ENCODE measurements around the gene RASAL1. TPM values are rescaled to one million over a fixed set of nuclear protein-coding genes. Genes with fewer than 3 reads are reported as not detected.

Gene RASAL1
- total RNA-seq, 1 experiment from 2014 or later = 8.1 TPM

DNA sequence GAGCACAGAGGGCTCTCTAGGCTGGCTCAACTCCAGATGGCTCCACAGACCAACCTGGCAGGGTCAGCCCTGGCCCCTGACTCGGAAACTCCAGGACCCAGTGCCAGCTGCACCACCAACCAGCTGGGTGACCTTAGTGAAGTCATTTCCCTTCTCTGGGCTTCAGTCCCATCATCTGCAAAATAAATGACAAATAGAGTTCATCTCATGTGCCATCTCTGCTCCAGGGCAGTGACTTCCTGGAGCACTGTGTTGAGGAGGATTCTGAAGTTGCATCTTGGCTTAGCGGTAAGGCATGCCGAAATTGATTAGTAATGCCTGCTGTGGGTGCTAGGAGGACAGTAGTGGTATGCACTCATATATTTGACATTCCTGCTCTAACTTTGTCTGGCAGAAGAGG, 47.5 kb downstream of the RASAL1 start (continued):
- TF ChIP-seq, protein P1, sequence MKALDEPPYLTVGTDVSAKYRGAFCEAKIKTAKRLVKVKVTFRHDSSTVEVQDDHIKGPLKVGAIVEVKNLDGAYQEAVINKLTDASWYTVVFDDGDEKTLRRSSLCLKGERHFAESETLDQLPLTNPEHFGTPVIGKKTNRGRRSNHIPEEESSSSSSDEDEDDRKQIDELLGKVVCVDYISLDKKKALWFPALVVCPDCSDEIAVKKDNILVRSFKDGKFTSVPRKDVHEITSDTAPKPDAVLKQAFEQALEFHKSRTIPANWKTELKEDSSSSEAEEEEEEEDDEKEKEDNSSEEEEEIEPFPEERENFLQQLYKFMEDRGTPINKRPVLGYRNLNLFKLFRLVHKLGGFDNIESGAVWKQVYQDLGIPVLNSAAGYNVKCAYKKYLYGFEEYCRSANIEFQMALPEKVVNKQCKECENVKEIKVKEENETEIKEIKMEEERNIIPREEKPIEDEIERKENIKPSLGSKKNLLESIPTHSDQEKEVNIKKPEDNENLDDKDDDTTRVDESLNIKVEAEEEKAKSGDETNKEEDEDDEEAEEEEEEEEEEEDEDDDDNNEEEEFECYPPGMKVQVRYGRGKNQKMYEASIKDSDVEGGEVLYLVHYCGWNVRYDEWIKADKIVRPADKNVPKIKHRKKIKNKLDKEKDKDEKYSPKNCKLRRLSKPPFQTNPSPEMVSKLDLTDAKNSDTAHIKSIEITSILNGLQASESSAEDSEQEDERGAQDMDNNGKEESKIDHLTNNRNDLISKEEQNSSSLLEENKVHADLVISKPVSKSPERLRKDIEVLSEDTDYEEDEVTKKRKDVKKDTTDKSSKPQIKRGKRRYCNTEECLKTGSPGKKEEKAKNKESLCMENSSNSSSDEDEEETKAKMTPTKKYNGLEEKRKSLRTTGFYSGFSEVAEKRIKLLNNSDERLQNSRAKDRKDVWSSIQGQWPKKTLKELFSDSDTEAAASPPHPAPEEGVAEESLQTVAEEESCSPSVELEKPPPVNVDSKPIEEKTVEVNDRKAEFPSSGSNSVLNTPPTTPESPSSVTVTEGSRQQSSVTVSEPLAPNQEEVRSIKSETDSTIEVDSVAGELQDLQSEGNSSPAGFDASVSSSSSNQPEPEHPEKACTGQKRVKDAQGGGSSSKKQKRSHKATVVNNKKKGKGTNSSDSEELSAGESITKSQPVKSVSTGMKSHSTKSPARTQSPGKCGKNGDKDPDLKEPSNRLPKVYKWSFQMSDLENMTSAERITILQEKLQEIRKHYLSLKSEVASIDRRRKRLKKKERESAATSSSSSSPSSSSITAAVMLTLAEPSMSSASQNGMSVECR (CRISPR knock-in tag; IDR thresholded peaks at IDR 0.05; ENCODE audit: borderline replicate concordance) = no peak
- TF ChIP-seq, protein P2, sequence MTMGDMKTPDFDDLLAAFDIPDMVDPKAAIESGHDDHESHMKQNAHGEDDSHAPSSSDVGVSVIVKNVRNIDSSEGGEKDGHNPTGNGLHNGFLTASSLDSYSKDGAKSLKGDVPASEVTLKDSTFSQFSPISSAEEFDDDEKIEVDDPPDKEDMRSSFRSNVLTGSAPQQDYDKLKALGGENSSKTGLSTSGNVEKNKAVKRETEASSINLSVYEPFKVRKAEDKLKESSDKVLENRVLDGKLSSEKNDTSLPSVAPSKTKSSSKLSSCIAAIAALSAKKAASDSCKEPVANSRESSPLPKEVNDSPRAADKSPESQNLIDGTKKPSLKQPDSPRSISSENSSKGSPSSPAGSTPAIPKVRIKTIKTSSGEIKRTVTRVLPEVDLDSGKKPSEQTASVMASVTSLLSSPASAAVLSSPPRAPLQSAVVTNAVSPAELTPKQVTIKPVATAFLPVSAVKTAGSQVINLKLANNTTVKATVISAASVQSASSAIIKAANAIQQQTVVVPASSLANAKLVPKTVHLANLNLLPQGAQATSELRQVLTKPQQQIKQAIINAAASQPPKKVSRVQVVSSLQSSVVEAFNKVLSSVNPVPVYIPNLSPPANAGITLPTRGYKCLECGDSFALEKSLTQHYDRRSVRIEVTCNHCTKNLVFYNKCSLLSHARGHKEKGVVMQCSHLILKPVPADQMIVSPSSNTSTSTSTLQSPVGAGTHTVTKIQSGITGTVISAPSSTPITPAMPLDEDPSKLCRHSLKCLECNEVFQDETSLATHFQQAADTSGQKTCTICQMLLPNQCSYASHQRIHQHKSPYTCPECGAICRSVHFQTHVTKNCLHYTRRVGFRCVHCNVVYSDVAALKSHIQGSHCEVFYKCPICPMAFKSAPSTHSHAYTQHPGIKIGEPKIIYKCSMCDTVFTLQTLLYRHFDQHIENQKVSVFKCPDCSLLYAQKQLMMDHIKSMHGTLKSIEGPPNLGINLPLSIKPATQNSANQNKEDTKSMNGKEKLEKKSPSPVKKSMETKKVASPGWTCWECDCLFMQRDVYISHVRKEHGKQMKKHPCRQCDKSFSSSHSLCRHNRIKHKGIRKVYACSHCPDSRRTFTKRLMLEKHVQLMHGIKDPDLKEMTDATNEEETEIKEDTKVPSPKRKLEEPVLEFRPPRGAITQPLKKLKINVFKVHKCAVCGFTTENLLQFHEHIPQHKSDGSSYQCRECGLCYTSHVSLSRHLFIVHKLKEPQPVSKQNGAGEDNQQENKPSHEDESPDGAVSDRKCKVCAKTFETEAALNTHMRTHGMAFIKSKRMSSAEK (CRISPR knock-in tag; IDR thresholded peaks at IDR 0.05; ENCODE audit: borderline replicate concordance) = no peak
- TF ChIP-seq SOX15 (CRISPR knock-in tag; IDR thresholded peaks at IDR 0.05) = no peak
- TF ChIP-seq, protein P3, sequence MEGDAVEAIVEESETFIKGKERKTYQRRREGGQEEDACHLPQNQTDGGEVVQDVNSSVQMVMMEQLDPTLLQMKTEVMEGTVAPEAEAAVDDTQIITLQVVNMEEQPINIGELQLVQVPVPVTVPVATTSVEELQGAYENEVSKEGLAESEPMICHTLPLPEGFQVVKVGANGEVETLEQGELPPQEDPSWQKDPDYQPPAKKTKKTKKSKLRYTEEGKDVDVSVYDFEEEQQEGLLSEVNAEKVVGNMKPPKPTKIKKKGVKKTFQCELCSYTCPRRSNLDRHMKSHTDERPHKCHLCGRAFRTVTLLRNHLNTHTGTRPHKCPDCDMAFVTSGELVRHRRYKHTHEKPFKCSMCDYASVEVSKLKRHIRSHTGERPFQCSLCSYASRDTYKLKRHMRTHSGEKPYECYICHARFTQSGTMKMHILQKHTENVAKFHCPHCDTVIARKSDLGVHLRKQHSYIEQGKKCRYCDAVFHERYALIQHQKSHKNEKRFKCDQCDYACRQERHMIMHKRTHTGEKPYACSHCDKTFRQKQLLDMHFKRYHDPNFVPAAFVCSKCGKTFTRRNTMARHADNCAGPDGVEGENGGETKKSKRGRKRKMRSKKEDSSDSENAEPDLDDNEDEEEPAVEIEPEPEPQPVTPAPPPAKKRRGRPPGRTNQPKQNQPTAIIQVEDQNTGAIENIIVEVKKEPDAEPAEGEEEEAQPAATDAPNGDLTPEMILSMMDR (IDR thresholded peaks at IDR 0.05) = no peak
- TF ChIP-seq, protein P4, sequence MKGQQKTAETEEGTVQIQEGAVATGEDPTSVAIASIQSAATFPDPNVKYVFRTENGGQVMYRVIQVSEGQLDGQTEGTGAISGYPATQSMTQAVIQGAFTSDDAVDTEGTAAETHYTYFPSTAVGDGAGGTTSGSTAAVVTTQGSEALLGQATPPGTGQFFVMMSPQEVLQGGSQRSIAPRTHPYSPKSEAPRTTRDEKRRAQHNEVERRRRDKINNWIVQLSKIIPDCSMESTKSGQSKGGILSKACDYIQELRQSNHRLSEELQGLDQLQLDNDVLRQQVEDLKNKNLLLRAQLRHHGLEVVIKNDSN (CRISPR knock-in tag; IDR thresholded peaks at IDR 0.05) = no peak
- TF ChIP-seq GRHL2 (CRISPR knock-in tag; IDR thresholded peaks at IDR 0.05; ENCODE audit: insufficient replicate concordance, severe bottlenecking) = no peak

DNA sequence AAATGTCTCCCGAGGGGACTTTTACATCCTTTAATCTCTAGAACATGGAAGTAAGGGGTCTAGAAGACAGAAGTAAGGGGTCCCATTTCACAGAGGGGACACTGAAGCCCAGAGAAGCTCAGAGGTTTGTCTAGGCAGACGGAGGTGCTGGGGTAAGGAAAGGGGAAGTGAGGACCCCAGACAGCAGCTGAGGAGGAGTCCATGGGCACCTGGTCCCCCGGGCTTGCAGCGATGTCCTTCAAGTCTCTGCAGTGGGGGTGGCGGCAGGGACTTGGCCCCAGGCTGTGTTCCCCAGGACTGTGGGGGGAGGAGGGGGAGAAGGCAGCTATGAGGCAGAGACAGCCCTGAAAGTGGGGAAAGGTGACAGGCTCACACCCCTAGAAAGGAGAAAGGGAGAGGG, 48.4 kb downstream of the RASAL1 start:
- H3K4me3 Mint-ChIP-seq = peak overlapping the region; percentile 42; the same call in 1 of the 2 replicates
- no peak overlapping the region for H3K27ac Mint-ChIP-seq
- H3K4me1 Mint-ChIP-seq = peaks cover 21% of the 10 kb centered on the region
- TF ChIP-seq, protein P4 (CRISPR knock-in tag; IDR thresholded peaks at IDR 0.05) = no peak
- TF ChIP-seq, protein P5, sequence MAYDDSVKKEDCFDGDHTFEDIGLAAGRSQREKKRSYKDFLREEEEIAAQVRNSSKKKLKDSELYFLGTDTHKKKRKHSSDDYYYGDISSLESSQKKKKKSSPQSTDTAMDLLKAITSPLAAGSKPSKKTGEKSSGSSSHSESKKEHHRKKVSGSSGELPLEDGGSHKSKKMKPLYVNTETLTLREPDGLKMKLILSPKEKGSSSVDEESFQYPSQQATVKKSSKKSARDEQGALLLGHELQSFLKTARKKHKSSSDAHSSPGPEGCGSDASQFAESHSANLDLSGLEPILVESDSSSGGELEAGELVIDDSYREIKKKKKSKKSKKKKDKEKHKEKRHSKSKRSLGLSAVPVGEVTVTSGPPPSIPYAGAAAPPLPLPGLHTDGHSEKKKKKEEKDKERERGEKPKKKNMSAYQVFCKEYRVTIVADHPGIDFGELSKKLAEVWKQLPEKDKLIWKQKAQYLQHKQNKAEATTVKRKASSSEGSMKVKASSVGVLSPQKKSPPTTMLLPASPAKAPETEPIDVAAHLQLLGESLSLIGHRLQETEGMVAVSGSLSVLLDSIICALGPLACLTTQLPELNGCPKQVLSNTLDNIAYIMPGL (CRISPR knock-in tag; IDR thresholded peaks at IDR 0.05) = no peak
- TF ChIP-seq TEAD4 (CRISPR knock-in tag; IDR thresholded peaks at IDR 0.05) = no peak
- TF ChIP-seq, protein P6, sequence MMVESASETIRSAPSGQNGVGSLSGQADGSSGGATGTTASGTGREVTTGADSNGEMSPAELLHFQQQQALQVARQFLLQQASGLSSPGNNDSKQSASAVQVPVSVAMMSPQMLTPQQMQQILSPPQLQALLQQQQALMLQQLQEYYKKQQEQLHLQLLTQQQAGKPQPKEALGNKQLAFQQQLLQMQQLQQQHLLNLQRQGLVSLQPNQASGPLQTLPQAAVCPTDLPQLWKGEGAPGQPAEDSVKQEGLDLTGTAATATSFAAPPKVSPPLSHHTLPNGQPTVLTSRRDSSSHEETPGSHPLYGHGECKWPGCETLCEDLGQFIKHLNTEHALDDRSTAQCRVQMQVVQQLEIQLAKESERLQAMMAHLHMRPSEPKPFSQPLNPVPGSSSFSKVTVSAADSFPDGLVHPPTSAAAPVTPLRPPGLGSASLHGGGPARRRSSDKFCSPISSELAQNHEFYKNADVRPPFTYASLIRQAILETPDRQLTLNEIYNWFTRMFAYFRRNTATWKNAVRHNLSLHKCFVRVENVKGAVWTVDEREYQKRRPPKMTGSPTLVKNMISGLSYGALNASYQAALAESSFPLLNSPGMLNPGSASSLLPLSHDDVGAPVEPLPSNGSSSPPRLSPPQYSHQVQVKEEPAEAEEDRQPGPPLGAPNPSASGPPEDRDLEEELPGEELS (CRISPR knock-in tag; IDR thresholded peaks at IDR 0.05) = no peak
- TF ChIP-seq SP1 (CRISPR knock-in tag; conservative IDR thresholded peaks at IDR 0.05) = no peak
- TF ChIP-seq, protein P7, sequence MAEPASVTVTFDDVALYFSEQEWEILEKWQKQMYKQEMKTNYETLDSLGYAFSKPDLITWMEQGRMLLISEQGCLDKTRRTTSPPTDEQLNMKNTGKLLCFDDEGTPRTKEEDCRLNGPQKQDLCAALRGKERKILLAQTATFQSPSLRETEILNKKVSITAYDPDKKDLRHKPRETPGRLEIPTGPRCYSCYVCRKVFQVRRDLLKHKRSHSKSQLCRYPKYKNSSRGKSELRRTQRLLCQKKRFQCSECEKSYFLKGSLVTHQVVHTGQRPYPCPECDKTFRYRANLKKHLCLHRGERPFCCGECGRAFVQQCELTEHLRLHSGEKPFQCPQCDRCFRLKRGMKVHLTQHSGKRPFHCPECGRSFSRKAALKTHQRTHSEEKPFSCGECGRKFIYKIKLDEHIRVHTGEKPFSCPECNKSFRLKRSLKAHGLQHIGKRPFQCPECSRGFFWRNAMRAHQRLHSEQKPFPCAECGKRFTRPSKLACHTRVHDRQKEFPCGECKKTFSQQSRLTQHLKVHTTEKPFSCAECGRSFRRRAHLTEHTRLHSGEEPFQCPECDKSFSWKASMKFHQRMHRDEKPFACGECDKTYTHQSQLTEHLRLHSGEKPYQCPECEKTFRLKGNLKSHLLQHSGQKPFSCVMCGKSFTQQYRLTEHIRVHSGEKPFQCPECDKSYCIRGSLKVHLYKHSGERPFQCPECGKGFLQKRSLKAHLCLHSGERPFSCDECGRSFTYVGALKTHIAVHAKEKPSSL (CRISPR knock-in tag; conservative IDR thresholded peaks at IDR 0.05) = no peak
- TF ChIP-seq FOXP1 (CRISPR knock-in tag; IDR thresholded peaks at IDR 0.05; ENCODE audit: borderline replicate concordance) = no peak
- TF ChIP-seq, protein P8, sequence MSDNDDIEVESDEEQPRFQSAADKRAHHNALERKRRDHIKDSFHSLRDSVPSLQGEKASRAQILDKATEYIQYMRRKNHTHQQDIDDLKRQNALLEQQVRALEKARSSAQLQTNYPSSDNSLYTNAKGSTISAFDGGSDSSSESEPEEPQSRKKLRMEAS (CRISPR knock-in tag; IDR thresholded peaks at IDR 0.05) = no peak
- TF ChIP-seq FOXJ3 (CRISPR knock-in tag; IDR thresholded peaks at IDR 0.05; ENCODE audit: borderline replicate concordance) = no peak
- no peak for TF ChIP-seq HMGA2 (CRISPR knock-in tag; IDR thresholded peaks at IDR 0.05)
- no peak for TF ChIP-seq NFATC4 (CRISPR knock-in tag; IDR thresholded peaks at IDR 0.05)

More for the DNA sequence above, 48.4 kb downstream of the RASAL1 start:
- no peak for DNase-seq (ENCODE audit: low spot score)
- CTCF ChIA-PET = interaction anchor here (0.6 to 1.2 kb wide), 6 partner anchors 17 to 1131 kb away, joined by 3 to 6 read pairs (median 4); partner anchors contain the start of gene RASAL1
- Mint-ChIP-seq H3K36me3 (no peaks in the 10 kb centered on the region), H3K9me3 (no peaks in the 10 kb centered on the region), H3K27me3 (ENCODE audit: low read depth) (no peaks in the 10 kb centered on the region; the same call in none of the 2 replicates)
- ATAC-seq = peak; percentile 11; the same call in 1 of the 2 replicates
- POLR2A ChIA-PET = interaction anchor here (1.1 kb wide), 1 partner anchor 75 kb away, joined by 3 read pairs; no protein-coding TSS in a partner anchor
